ENCODE data around the gene BTBD9. TPM values are rescaled to one million over a fixed set of nuclear protein-coding genes. Genes with fewer than 3 reads are reported as not detected.

Gene BTBD9
- total and polyA plus RNA-seq, 2 of the 13 experiments (the other 11 are each of a cell fraction or from before 2014, with no cell fraction given), result 1.2 to 3.0 TPM

GRCh38 chr6:38155144-38155543 is 484.6 kb downstream of the BTBD9 start (continued):
- TF ChIP-seq ARID3A (IDR thresholded peaks at IDR 0.05; ENCODE audit: low read depth, low read length) (peak; percentile 64; the same call in 1 of the 2 replicates), MXI1 (IDR thresholded peaks at IDR 0.05; ENCODE audit: borderline replicate concordance, low read depth, low read length) (peak; percentile 30; the same call in 1 of the 3 replicates), CTCF (CRISPR knock-in tag; IDR thresholded peaks at IDR 0.05) (no peak), IKZF5 (CRISPR knock-in tag; IDR thresholded peaks at IDR 0.05) (peak; percentile 100), HOXA3 (CRISPR knock-in tag; IDR thresholded peaks at IDR 0.05) (peak; percentile 15; the same call in 1 of the 2 replicates), TBX3 (IDR thresholded peaks at IDR 0.05; ENCODE audit: borderline replicate concordance) (peak; percentile 26; the same call in 1 of the 2 replicates), ZNF343 (CRISPR knock-in tag; IDR thresholded peaks at IDR 0.05) (no peak), THAP7 (CRISPR knock-in tag; IDR thresholded peaks at IDR 0.05) (0 out of 2 replicates have a peak, but pooled peaks have one; percentile 37), DPF2 (CRISPR knock-in tag; IDR thresholded peaks at IDR 0.05; ENCODE audit: borderline replicate concordance, low read depth) (0 out of 2 replicates have a peak, but pooled peaks have one; percentile 57), ZBTB4 (CRISPR knock-in tag; IDR thresholded peaks at IDR 0.05; ENCODE audit: borderline replicate concordance) (0 out of 2 replicates have a peak, but pooled peaks have one; percentile 42), POGZ (CRISPR knock-in tag; IDR thresholded peaks at IDR 0.05) (peak; percentile 56; the same call in 1 of the 2 replicates)
